Neural cell (in vitro differentiated cells): Measurements from ENCODE around the gene TNFRSF6B. TPM values are rescaled to one million over a fixed set of nuclear protein-coding genes. Genes with fewer than 3 reads are reported as not detected.

Experiments
- H2AFZ ChIP-seq: fragments of 200-600, 300-800 bp; sonication (generic), shearing (Covaris generic); 2 replicates; pipeline ENCODE4 v1.6.0; 2014; ENCODE audit warnings: low read depth, mild to moderate bottlenecking, antibody characterized with exemption, low read length, moderate library complexity
- H3F3A ChIP-seq: fragments of 200-600 bp; shearing (Covaris generic); 2 replicates; pipeline ENCODE4 v1.6.1; 2016; ENCODE audit warnings: mild to moderate bottlenecking, moderate library complexity, mixed read lengths, antibody characterized with exemption, low read length; ENCODE audit not compliant: insufficient read depth, poor library complexity, severe bottlenecking
- H3K27ac ChIP-seq: fragments of 200-600, 300-800 bp; sonication (generic), shearing (Covaris generic); 2 replicates; pipeline ENCODE4 v1.5.1; 2014; ENCODE audit warnings: mild to moderate bottlenecking, low read length, moderate library complexity
- H3K27me3 ChIP-seq: fragments of 300-800, 200-600 bp; sonication (generic), shearing (Covaris generic); 2 replicates; pipeline ENCODE4 v1.6.0; 2014; ENCODE audit warnings: mild to moderate bottlenecking, low read depth, low read length, moderate library complexity; ENCODE audit not compliant: insufficient read depth
- H3K36me3 ChIP-seq: fragments of 300-800, 200-600 bp; sonication (generic), shearing (Covaris generic); 2 replicates; pipeline ENCODE4 v1.5.1; 2014; ENCODE audit warnings: mild to moderate bottlenecking, antibody characterized with exemption, low read length, moderate library complexity; ENCODE audit not compliant: insufficient read depth
- H3K4me2 ChIP-seq: fragments of 300-800, 200-600 bp; sonication (generic), shearing (Covaris generic); 2 replicates; pipeline ENCODE4 v1.6.0; 2014; ENCODE audit warnings: mild to moderate bottlenecking, low read length
- H3K4me3 ChIP-seq: fragments of 300-800, 200-600 bp; sonication (generic), shearing (Covaris generic); 2 replicates; pipeline ENCODE4 v1.5.1; 2014; ENCODE audit warnings: mild to moderate bottlenecking, low read length, moderate library complexity
- H3K79me2 ChIP-seq: fragments of 200-600 bp; shearing (Covaris generic); replicated peaks from 2 replicates; pipeline ENCODE4 v1.6.0; 2014; ENCODE audit warnings: mild to moderate bottlenecking, low read length, moderate library complexity; ENCODE audit not compliant: insufficient read depth
- H3K9ac ChIP-seq: fragments of 300-800, 200-600 bp; sonication (generic), shearing (Covaris generic); 2 replicates; pipeline ENCODE4 v1.6.1; 2016; ENCODE audit warnings: mild to moderate bottlenecking, low read length, mixed read lengths
- H3K9me2 ChIP-seq: fragments of 200-600 bp; shearing (Covaris generic); 2 replicates; pipeline ENCODE4 v1.6.1; 2016; ENCODE audit warnings: mild to moderate bottlenecking, low read length, mixed read lengths; ENCODE audit not compliant: insufficient read depth
- H3K9me3 ChIP-seq: fragments of 200-600, 300-800 bp; sonication (generic), shearing (Covaris generic); 2 replicates; pipeline ENCODE4 v1.6.1; 2016; ENCODE audit warnings: mild to moderate bottlenecking, mixed run types, low read length, moderate library complexity, mixed read lengths
- H4K20me1 ChIP-seq: fragments of 200-600 bp; shearing (Covaris generic); 2 replicates; pipeline ENCODE4 v1.6.1; 2016; ENCODE audit warnings: mild to moderate bottlenecking, mixed run types; ENCODE audit not compliant: insufficient read depth
- CTCF ChIP-seq: fragments of 450-650 bp; IDR thresholded peaks from 2 replicates; pipeline ENCODE4 v1.5.1; 2014; ENCODE audit warnings: antibody characterized with exemption, mild to moderate bottlenecking, moderate library complexity; ENCODE audit not compliant: poor library complexity, severe bottlenecking
- EP300 ChIP-seq: fragments of 450-650 bp; conservative IDR thresholded peaks from 2 replicates; pipeline ENCODE4 v1.6.1; 2014; ENCODE audit warnings: antibody characterized with exemption, mild to moderate bottlenecking, moderate library complexity; ENCODE audit not compliant: poor library complexity, severe bottlenecking
- EZH2 ChIP-seq: fragments of 200-600, 300-800 bp; shearing (Covaris generic), sonication (generic); IDR thresholded peaks from 2 replicates; pipeline ENCODE4 v1.6.1; 2014; ENCODE audit warnings: antibody characterized with exemption, low read length, borderline replicate concordance, mild to moderate bottlenecking; ENCODE audit not compliant: insufficient read depth, poor library complexity, severe bottlenecking
- MXI1 ChIP-seq: fragments of 450-650 bp; conservative IDR thresholded peaks from 2 replicates; pipeline ENCODE4 v1.6.1; 2014; ENCODE audit warnings: antibody characterized with exemption, mild to moderate bottlenecking; ENCODE audit not compliant: poor library complexity, severe bottlenecking
- POLR2AphosphoS5 ChIP-seq: IDR thresholded peaks from 2 replicates; pipeline ENCODE4 v1.6.1; 2012
- RAD21 ChIP-seq: fragments of 450-650 bp; conservative IDR thresholded peaks from 2 replicates; pipeline ENCODE4 v1.6.1; 2014; ENCODE audit warnings: antibody characterized with exemption, mild to moderate bottlenecking, moderate library complexity
- REST ChIP-seq: IDR thresholded peaks from 2 replicates; pipeline ENCODE4 v1.6.1; 2012; ENCODE audit warnings: borderline replicate concordance
- SMC3 ChIP-seq: fragments of 450-650 bp; conservative IDR thresholded peaks from 2 replicates; pipeline ENCODE4 v1.6.1; 2014; ENCODE audit warnings: antibody characterized with exemption, mild to moderate bottlenecking, moderate library complexity; ENCODE audit not compliant: poor library complexity
- TAF1 ChIP-seq: IDR thresholded peaks from 2 replicates; pipeline ENCODE4 v1.6.1; 2012; ENCODE audit warnings: low read depth
- polyA plus RNA-seq: library from polyadenylated mRNA; depleted of rRNA; stranded (reverse); fragments of >200 nt; gene quantifications from 2 replicates; pipeline ENCODE4 v1.2.3, GENCODE V29; 2014

Gene TNFRSF6B
- polyA plus RNA-seq, 1 donor from 2014 or later, result 9.4 TPM

- no peaks in the 10 kb centered on the region for H3K9me2 ChIP-seq
- H3F3A ChIP-seq, result no peaks in the 10 kb centered on the region
- no peak within 1 kb of the TSS for H2AFZ ChIP-seq
- no peak within 1 kb of the TSS for H3K4me2 ChIP-seq
- no peaks in the 10 kb centered on the region for H3K79me2 ChIP-seq
- no peaks in the 10 kb centered on the region for H3K9me3 ChIP-seq
- TF ChIP-seq MXI1 (no peak), EP300 (no peak), SMC3 (no peak), CTCF (no peak), TAF1 (no peak), POLR2AphosphoS5 (no peak), RAD21 (no peak), EZH2 (no peak), REST (no peak)
- no peak within 1 kb of the TSS for H3K4me3 ChIP-seq
- no peak within 1 kb of the TSS for H3K27ac ChIP-seq
- no peaks in the 10 kb centered on the region for H3K36me3 ChIP-seq
- H4K20me1 ChIP-seq, result no peaks in the 10 kb centered on the region
- H3K9ac ChIP-seq, result no peak within 1 kb of the TSS
- no peaks in the 10 kb centered on the region for H3K27me3 ChIP-seq
Measured at GRCh38 chr20:63735859-63736718, 39.6 kb downstream of the TNFRSF6B start, which contains the start of gene LIME1. LIME1 (plus strand) TSS chr20:63736664; CDS start chr20:63737550, 886 bp downstream.

- no peaks in the 10 kb centered on the region for H3K9me3 ChIP-seq
- no peak overlapping the region for H2AFZ ChIP-seq
- H3K36me3 ChIP-seq, result no peaks in the 10 kb centered on the region
- H3K27ac ChIP-seq, result no peak overlapping the region
- no peak overlapping the region for H3K9ac ChIP-seq
- no peaks in the 10 kb centered on the region for H3F3A ChIP-seq
- no peaks in the 10 kb centered on the region for H4K20me1 ChIP-seq
- H3K79me2 ChIP-seq, result no peaks in the 10 kb centered on the region
- no peaks in the 10 kb centered on the region for H3K27me3 ChIP-seq
- no peak for TF ChIP-seq POLR2AphosphoS5
- no peak for TF ChIP-seq RAD21
- no peak for TF ChIP-seq MXI1
- TF ChIP-seq REST, result no peak
- TF ChIP-seq SMC3, result no peak
- TF ChIP-seq CTCF, result no peak
- no peak overlapping the region for H3K4me2 ChIP-seq
- no peaks in the 10 kb centered on the region for H3K9me2 ChIP-seq
- no peak overlapping the region for H3K4me3 ChIP-seq
Measured at GRCh38 chr20:63736893-63737694, 40.6 kb downstream of the TNFRSF6B start.
